Vagina (tissue), 2 donors: ENCODE measurements around the gene IVNS1ABP. TPM values are rescaled to one million over a fixed set of nuclear protein-coding genes. Genes with fewer than 3 reads are reported as not detected.

ENCODE experiments used
- DNase-seq, 2 donors: peaks; one replicate each; pipeline ENCODE4 v3.0.0-alpha.2; 2017; ENCODE audit errors: extremely low spot score in 2 of 2
- H3K27ac ChIP-seq: fragments of 200-600 bp; sonication (generic); one replicate; pipeline ENCODE4 v1.5.1; 2019
- H3K27me3 ChIP-seq: fragments of 200-600 bp; sonication (generic); one replicate; pipeline ENCODE4 v1.5.1; 2019
- H3K36me3 ChIP-seq, 2 donors: fragments of 200-600 bp; sonication (generic); one replicate each; pipeline ENCODE4 v1.5.1; 2017 to 2019
- H3K4me1 ChIP-seq: fragments of 200-600 bp; sonication (generic); one replicate; pipeline ENCODE4 v1.5.1; 2019
- H3K4me3 ChIP-seq, 2 donors: fragments of 200-600 bp; sonication (generic); 1 replicate in 1 of 2; 2 replicates in 1 of 2; pipeline ENCODE4 v1.5.1; 2016 to 2019
- H3K9me3 ChIP-seq: fragments of 200-600 bp; sonication (generic); one replicate; pipeline ENCODE4 v1.5.1; 2019
- POLR2A ChIP-seq, 2 donors: fragments of 450-650 bp; IDR thresholded peaks; one replicate each; pipeline ENCODE4 v1.6.1; 2017; ENCODE audit warnings: antibody characterized with exemption in 2 of 2, mild to moderate bottlenecking in 2 of 2, moderate library complexity in 2 of 2
- POLR2AphosphoS5 ChIP-seq, 2 donors: sonication (generic); formaldehyde crosslinking; IDR thresholded peaks; one replicate each; pipeline ENCODE4 v1.9.0; 2017; ENCODE audit warnings: antibody characterized with exemption in 2 of 2, mild to moderate bottlenecking in 2 of 2, low read depth in 1 of 2; ENCODE audit not compliant: insufficient read depth in 1 of 2
- intact Hi-C: fragments of 100-400 bp; cut with DNase I; formaldehyde crosslinking; loops from one replicate; pipeline ENCODE4 v1.15.1; 2023
- small RNA-seq: library from RNA; depleted of rRNA; stranded (forward); fragments of <200 nt; gene quantifications from one replicate; pipeline ENCODE3, GENCODE V24; 2016
- total RNA-seq: library from RNA; depleted of rRNA; stranded (reverse); fragments of >200 nt; gene quantifications from one replicate; pipeline ENCODE4 v1.2.3, GENCODE V29; 2016
- TF ChIP-seq, protein P1 (sequence below), 3 experiments: fragments of 450-650 bp in 2 of 3; fragments of 200-600 bp in 1 of 3; sonication (generic) in 1 of 3; IDR thresholded peaks; one replicate each; pipeline ENCODE4 v1.5.1; 2017 to 2019; ENCODE audit warnings: antibody characterized with exemption in 3 of 3, mild to moderate bottlenecking in 2 of 3, moderate library complexity in 2 of 3

The IVNS1ABP gene
- total RNA-seq, 1 donor from 2014 or later = 125 TPM

- Histone ChIP-seq H3K27me3 (no peaks in the 10 kb centered on the region), H3K27ac (no peak overlapping the region), H3K9me3 (no peaks in the 10 kb centered on the region), H3K36me3 (no peaks in the 10 kb centered on the region), H3K4me1 (no peaks in the 10 kb centered on the region), H3K4me3 (no peak overlapping the region)
- TF ChIP-seq POLR2A (IDR thresholded peaks at IDR 0.05) (no peak), POLR2AphosphoS5 (IDR thresholded peaks at IDR 0.05; ENCODE audit: insufficient read depth in 1 of 2, low read depth in 1 of 2) (no peak)
- TF ChIP-seq, protein P1, sequence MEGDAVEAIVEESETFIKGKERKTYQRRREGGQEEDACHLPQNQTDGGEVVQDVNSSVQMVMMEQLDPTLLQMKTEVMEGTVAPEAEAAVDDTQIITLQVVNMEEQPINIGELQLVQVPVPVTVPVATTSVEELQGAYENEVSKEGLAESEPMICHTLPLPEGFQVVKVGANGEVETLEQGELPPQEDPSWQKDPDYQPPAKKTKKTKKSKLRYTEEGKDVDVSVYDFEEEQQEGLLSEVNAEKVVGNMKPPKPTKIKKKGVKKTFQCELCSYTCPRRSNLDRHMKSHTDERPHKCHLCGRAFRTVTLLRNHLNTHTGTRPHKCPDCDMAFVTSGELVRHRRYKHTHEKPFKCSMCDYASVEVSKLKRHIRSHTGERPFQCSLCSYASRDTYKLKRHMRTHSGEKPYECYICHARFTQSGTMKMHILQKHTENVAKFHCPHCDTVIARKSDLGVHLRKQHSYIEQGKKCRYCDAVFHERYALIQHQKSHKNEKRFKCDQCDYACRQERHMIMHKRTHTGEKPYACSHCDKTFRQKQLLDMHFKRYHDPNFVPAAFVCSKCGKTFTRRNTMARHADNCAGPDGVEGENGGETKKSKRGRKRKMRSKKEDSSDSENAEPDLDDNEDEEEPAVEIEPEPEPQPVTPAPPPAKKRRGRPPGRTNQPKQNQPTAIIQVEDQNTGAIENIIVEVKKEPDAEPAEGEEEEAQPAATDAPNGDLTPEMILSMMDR (IDR thresholded peaks at IDR 0.05) = no peak
- no peak for DNase-seq
- intact Hi-C loops = no loop called here
Measured at GRCh38 chr1:185249563-185249962, 67.5 kb downstream of the IVNS1ABP start.

Small RNA genes within 50 kb of the gene (small RNA-seq; reads per million reads assigned to genes)
- gene RF00019 = not detected

Other genes starting within 250 kb of the IVNS1ABP start
- gene TRMT1L, start 160.3 kb downstream of the IVNS1ABP start, total RNA-seq = 23.1 TPM
- gene SWT1, start 160.1 kb downstream of the IVNS1ABP start, total RNA-seq = 6.9 TPM